Thymus (tissue), 11 donors: ENCODE data around the gene IMMT. TPM values are rescaled to one million over a fixed set of nuclear protein-coding genes. Genes with fewer than 3 reads are reported as not detected.

ENCODE experiments used
- DNase-seq, 9 donors: peaks; one replicate each; pipeline ENCODE4 v3.0.0-alpha.2; 2013; ENCODE audit warnings: low spot score in 9 of 9, low read depth in 6 of 9, missing footprints in 1 of 9
- H3K27ac ChIP-seq, 2 donors: one replicate each; pipeline ENCODE4 v1.5.1; 2013; ENCODE audit warnings: control low read depth in 1 of 2, low read depth in 1 of 2, low read length in 1 of 2, mild to moderate bottlenecking in 1 of 2, moderate library complexity in 1 of 2
- H3K27me3 ChIP-seq, 2 donors: one replicate each; pipeline ENCODE4 v1.5.1; 2013; ENCODE audit warnings: low read length in 1 of 2; ENCODE audit not compliant: control insufficient read depth in 2 of 2, insufficient read depth in 1 of 2
- H3K36me3 ChIP-seq, 2 donors: one replicate each; pipeline ENCODE4 v1.5.1; 2013; ENCODE audit warnings: low read length in 1 of 2, mild to moderate bottlenecking in 1 of 2, moderate library complexity in 1 of 2; ENCODE audit not compliant: control insufficient read depth in 2 of 2, insufficient read depth in 2 of 2
- H3K4me1 ChIP-seq, 2 donors: one replicate each; pipeline ENCODE4 v1.5.1; 2013; ENCODE audit warnings: low read length in 2 of 2; ENCODE audit not compliant: control insufficient read depth in 2 of 2, insufficient read depth in 2 of 2
- H3K4me3 ChIP-seq, 2 donors: one replicate each; pipeline ENCODE4 v1.5.1; 2013; ENCODE audit warnings: low read length in 2 of 2, control low read depth in 1 of 2, mild to moderate bottlenecking in 1 of 2
- H3K9me3 ChIP-seq, 2 donors: one replicate each; pipeline ENCODE4 v1.5.1; 2013; ENCODE audit warnings: low read length in 1 of 2, mild to moderate bottlenecking in 1 of 2; ENCODE audit not compliant: control insufficient read depth in 2 of 2, insufficient read depth in 1 of 2
- WGBS: extraction: QIAGEN DNeasy Blood & Tissue Kit; methylation state at CpG from one replicate; pipeline ENCODE4 v1.1.7; 2013; 5-methylcytosine and 5-hydroxymethylcytosine counted together
- polyA plus RNA-seq: library from polyadenylated mRNA; stranded (reverse); fragments of 200-250 nt; gene quantifications from one replicate; pipeline ENCODE4 v1.2.3, GENCODE V29; 2013
- total RNA-seq: library from RNA; stranded (reverse); fragments of 120-200 nt; gene quantifications from one replicate; pipeline ENCODE4 v1.2.4, GENCODE V29; 2013
- donor health status: healthy.

IMMT gene
- total and polyA plus RNA-seq, 2 donors: 45.9 to 71.5 TPM

DNA sequence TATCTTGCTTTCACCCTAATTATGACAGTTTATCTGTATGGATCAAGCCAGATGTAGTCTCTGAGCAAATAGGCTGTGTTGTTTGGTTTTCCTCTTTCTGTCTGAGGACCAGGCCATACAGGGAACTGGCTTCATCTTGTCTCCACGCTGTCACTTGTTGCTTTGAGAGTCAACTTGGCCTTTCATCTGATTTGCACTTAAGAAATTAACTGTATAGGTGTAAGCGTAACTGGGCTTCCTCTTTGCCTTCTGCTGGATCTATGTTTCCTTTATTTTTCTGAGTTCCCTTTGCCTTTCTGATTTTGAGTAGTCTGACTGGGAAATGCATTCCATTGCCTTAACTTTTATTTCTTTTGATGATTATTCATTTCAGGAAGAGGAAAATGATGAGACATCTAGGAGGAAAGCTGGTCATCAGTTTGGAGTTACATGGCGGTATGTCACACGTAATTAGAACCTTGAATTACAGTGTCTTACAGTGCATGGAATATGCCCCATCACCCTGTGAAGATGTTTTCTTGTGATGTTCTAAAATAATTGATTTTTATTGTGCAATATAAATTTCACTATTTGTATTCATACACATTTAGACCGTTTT lies 71.8 kb downstream of the IMMT start:
- Histone ChIP-seq H3K4me1 (no peaks in the 10 kb centered on the region), H3K9me3 (no peaks in the 10 kb centered on the region), H3K27me3 (no peaks in the 10 kb centered on the region), H3K27ac (no peak overlapping the region), H3K4me3 (no peak overlapping the region), H3K36me3 (peaks cover 71 to 95% of the 10 kb centered on the region in 2 donors)
- 98% methylated on average over 5 of the region's 5 CpGs for WGBS
- no peak for DNase-seq

DNA sequence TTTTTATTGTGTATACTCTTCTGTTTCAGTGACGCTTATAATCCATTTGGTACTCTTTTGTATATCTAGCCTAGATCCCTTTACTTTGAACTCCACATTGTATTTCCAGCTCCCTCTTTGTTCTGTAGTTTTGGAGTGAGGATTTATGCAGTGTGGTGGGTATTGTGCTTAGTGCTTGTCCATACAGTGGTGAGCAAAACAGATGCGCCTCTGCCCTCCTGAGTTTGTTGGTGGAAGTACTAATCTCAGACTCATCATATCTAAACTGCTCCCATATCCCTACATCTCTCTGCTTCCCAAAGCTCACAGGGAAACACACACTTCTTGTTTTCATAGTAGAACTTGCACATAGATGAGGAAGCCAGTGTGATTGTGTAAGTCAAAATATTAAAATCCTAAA lies 77.1 kb downstream of the IMMT start:
- Histone ChIP-seq H3K4me1 (no peaks in the 10 kb centered on the region), H3K9me3 (no peaks in the 10 kb centered on the region), H3K27ac (no peak overlapping the region), H3K36me3 (peaks cover 69 to 95% of the 10 kb centered on the region in 2 donors), H3K4me3 (no peak overlapping the region), H3K27me3 (no peaks in the 10 kb centered on the region)
- no peak for DNase-seq
- WGBS: 97% methylated on average over 2 of the region's 2 CpGs

DNA sequence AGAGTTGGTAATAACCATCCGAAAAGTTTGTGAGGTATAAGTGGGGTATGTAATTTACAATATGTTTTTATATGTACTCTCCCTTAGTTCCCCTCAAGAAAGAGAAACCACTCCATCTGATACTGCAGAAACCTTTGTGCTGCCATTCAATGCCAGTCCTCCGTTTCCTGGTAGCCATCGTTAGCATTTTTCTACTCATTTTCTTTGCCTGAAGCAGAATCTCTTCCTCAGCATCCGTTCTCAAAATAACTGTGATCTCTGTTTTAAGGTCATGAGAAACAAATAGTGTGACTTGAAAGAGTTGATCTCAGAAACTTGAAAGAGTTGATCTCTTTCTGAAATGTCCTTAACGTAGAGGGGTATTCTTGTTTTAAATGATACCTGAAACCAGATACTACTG lies 88.2 kb downstream of the IMMT start:
- DNase-seq: peak in 4 of 9 donors; percentile 3 to 35 (median 8)
- 33% methylated on average over 5 of the region's 5 CpGs for WGBS
- Histone ChIP-seq H3K27me3 (no peaks in the 10 kb centered on the region), H3K36me3 (peaks cover 14 to 42% of the 10 kb centered on the region in 2 donors), H3K27ac (no peak overlapping the region), H3K9me3 (no peaks in the 10 kb centered on the region), H3K4me3 (peak overlapping the region; percentile 64 to 100), H3K4me1 (peaks cover 0 to 3% of the 10 kb centered on the region in 2 donors)

DNA sequence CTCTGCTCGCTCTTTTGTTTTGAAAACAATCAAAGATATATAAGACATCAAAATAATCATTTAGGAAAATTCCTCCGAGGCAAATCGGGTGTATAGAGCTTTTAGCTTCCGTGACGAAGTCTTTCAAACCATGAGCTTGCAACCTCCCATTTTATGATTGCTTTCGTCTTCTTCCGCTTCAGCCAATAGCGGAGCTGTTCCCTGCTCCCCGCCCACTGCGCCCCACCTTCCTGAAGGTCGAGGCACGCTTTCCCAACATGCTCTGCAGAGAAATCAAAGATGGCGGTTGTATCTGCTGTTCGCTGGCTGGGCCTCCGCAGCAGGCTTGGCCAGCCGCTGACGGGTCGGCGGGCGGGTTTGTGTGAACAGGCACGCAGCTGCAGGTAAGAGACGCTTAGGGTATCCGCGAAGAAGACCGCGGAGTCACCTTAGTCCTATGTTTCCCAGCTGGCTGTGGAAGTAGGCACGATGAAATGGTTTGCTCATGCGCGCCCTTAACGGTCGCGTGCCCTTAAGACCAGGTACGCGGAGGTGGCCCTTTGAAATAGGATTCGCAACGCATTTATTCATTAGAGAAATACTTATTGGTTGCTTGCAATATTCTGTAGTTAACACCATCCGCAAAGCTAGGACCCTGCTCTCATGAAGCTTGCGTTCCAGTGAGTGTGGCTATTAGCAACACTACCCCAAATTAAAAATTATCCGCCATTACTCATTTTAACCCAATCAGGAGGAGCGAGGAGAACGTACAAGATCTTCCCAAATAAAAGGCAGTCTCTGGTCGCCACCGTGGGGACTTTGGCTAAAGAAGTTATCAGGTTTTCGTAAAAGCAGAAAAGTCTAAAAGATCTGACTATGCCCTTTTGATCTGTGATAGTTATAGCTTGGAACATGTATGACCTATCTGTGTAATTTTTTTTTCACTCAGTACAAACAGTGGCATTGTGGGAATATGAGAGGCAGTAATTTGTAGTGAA lies 89.0 kb downstream of the IMMT start, which contains the start of gene PTCD3:
TSS of gene PTCD3 (plus strand) at position 267 of the 977 bp plus-strand sequence. CDS start at position 280, 13 bp downstream.
- peaks cover 8 to 44% of the 10 kb centered on the region in 2 donors for H3K36me3 ChIP-seq
- peaks cover 0 to 3% of the 10 kb centered on the region in 2 donors for H3K4me1 ChIP-seq
- peak within 1 kb of the TSS; percentile 64 to 100 for H3K4me3 ChIP-seq
- no peaks in the 10 kb centered on the region for H3K27me3 ChIP-seq
- no peaks in the 10 kb centered on the region for H3K9me3 ChIP-seq
- peak; percentile 85 to 98 (median 94) for DNase-seq
- WGBS: under 1% methylated on average over 44 of the region's 44 CpGs
- H3K27ac ChIP-seq: peak within 1 kb of the TSS; percentile 64 to 74

DNA sequence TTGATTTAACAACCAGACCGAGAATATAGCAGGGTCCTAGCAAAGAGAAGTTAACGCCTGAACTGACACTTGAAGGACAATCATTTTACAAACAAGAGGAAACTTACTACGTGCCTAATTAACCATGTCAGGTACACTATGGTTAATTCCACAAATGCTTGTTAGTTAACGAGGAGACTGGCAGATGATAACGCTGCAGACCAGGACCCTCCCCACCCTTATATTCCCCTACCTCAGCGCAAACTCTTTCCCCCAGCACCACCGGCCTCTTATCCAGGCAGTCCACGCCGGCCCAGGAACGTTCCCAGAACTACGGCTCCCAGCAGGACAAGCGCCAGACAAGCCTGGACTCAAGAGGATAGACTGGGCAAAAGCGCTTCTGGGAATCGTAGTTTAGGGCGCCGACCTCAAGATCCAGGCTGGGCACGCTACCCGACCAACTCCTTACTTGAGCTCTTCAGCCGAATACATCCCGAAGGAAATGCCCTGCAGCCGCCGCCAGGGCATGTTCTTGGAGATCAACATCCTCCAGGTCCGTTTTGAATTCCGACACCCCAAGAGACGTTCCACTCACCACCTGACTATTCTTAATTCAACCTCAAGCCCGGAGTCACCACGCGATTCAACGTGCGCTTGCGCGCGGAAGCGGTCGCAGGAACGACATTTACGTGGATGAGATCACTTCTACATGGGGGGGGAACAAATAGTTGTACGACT lies 89.9 kb downstream of the IMMT start, which contains the start of gene POLR1A:
TSS of gene POLR1A (minus strand) at position 635 of the 717 bp plus-strand sequence. CDS start at position 525, 110 bp downstream.
- H3K4me3 ChIP-seq: peak within 1 kb of the TSS; percentile 64 to 100
- peaks cover 0 to 3% of the 10 kb centered on the region in 2 donors for H3K4me1 ChIP-seq
- peak; percentile 85 to 96 (median 92) for DNase-seq
- H3K27me3 ChIP-seq: no peaks in the 10 kb centered on the region
- under 1% methylated on average over 38 of the region's 38 CpGs for WGBS
- peaks cover 1 to 45% of the 10 kb centered on the region in 2 donors for H3K36me3 ChIP-seq
- H3K9me3 ChIP-seq: no peaks in the 10 kb centered on the region
- peak within 1 kb of the TSS; percentile 64 to 74 for H3K27ac ChIP-seq

DNA sequence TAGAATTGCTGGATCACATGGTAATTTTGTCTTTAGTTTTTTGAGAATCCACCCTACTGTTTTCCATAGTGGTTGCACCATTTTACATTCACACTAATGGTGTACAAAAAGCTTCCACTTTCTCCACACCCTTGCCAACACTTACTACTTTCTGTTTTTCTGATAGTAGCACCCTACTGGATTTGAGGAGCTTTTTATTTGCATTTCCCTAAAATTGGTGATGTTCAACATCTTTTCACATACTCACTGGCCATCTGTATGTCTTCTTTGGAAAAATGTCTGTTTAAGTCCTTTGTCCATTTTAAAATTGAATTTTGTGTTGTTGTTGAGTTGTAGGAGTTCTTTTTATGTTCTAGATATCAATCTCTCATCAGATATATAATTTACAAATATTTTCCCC lies 93.1 kb downstream of the IMMT start:
- Histone ChIP-seq H3K4me3 (no peak overlapping the region), H3K4me1 (peaks cover 0 to 3% of the 10 kb centered on the region in 2 donors), H3K36me3 (peaks cover 8 to 56% of the 10 kb centered on the region in 2 donors), H3K27me3 (no peaks in the 10 kb centered on the region), H3K27ac (no peak overlapping the region), H3K9me3 (no peaks in the 10 kb centered on the region)
- no peak for DNase-seq

DNA sequence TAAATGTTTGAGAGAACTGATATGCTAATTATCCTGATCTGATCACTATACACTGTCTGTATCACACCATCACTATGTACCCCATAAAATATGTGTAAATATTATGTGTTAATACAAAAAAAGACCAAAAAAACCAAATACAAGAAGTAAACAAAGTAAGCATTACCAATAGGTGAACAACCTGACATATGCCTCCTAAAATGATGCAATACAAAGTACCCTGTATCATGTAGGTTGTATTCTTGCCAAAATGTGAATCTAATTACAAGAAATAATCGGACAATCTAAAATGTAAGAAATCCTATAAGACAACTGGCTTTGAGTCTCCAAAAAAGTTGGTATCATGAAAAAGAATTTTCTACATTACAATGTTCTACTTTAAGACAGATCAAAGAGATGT lies 97.3 kb downstream of the IMMT start:
- H3K4me1 ChIP-seq: no peaks in the 10 kb centered on the region
- no peak for DNase-seq
- no peaks in the 10 kb centered on the region for H3K9me3 ChIP-seq
- no peaks in the 10 kb centered on the region for H3K27me3 ChIP-seq
- no peak overlapping the region for H3K4me3 ChIP-seq
- 93% methylated on average over 1 of the region's 1 CpG for WGBS
- no peak overlapping the region for H3K27ac ChIP-seq
- H3K36me3 ChIP-seq: peaks cover 15 to 66% of the 10 kb centered on the region in 2 donors

DNA sequence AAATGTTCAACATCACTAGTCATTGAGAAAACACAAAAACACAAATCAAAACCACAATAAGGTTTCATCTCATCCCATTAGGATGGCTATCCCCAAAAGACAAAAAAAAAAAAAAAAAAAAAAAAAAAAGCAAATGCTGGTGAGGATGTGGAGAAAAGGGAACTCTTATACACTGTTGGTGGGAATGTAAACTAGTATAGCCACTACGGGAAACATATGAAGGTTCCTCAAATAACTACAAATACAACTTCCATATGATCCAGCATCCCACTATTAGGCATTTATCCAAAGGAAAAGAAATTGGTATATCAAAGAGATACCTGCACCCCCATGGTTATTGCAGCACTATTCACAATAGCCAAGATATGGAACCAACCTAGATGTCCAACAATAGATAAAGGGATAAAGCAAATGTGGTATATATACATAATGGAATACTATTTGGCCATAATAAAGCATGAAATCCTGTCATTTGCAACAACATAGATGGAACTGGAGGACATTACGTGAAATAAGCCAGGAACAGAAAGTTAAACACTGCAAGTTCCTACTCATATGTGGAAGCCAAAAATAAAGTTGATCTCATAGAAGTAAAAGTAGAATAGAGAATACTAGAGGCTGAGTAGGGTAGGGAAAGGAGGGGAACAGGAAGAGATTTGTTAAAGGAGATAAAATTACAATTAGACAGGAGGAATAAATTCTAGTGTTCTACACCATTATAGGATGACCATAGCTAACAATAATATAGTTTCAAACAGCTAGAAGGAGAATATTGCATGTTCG lies 98.0 kb downstream of the IMMT start:
- H3K36me3 ChIP-seq: peaks cover 15 to 66% of the 10 kb centered on the region in 2 donors
- H3K27me3 ChIP-seq: no peaks in the 10 kb centered on the region
- H3K9me3 ChIP-seq: no peaks in the 10 kb centered on the region
- WGBS: 97% methylated on average over 3 of the region's 3 CpGs
- H3K4me1 ChIP-seq: no peaks in the 10 kb centered on the region
- no peak overlapping the region for H3K4me3 ChIP-seq
- DNase-seq: no peak
- H3K27ac ChIP-seq: no peak overlapping the region
